H1 (cell line): ENCODE data around the gene STEAP1B. TPM values are rescaled to one million over a fixed set of nuclear protein-coding genes. Genes with fewer than 3 reads are reported as not detected.

Source experiments
- CTCF ChIA-PET: fragments of 300-600 bp; sonication (Branson Sonifier 250); formaldehyde crosslinking; loops from one replicate; lab custom pipeline; 2021; ENCODE audit not compliant: partially characterized antibody; lab: Charles Lee
- POLR2A ChIA-PET: fragments of 300-600 bp; sonication (Branson Sonifier 250); formaldehyde crosslinking; loops from one replicate; lab custom pipeline; 2021; ENCODE audit warnings: inconsistent platforms; ENCODE audit not compliant: partially characterized antibody; lab: Charles Lee
- DNase-seq, 2 experiments: peaks; one replicate each; pipeline versions ENCODE4 v3.0.0 to v3.0.0-alpha.2; 2010 to 2022; ENCODE audit warnings: low spot score in 2 of 2, low read depth in 1 of 2, mixed read lengths in 1 of 2
- FAIRE-seq: peaks from 2 replicates; lab custom pipeline; 2011; peaks lifted over from hg19 to GRCh38; lab: Jason Lieb, UNC
- H2AFZ ChIP-seq: 2 replicates; pipeline ENCODE4 v1.8.1; 2012; ENCODE audit warnings: low read length, inconsistent platforms
- H2AK5ac ChIP-seq: 2 replicates; pipeline ENCODE4 v1.6.1; 2013; ENCODE audit warnings: low read depth, low read length
- H2BK120ac ChIP-seq: replicated peaks from 2 replicates; pipeline ENCODE3; 2013; ENCODE audit warnings: low read depth, low read length, inconsistent platforms
- H2BK12ac ChIP-seq: 2 replicates; pipeline ENCODE4 v1.6.1; 2013; ENCODE audit warnings: low read depth, low read length
- H2BK15ac ChIP-seq: 2 replicates; pipeline ENCODE4 v1.6.1; 2013; ENCODE audit warnings: low read length
- H2BK20ac ChIP-seq: 2 replicates; pipeline ENCODE4 v1.6.1; 2013; ENCODE audit warnings: low read length
- H2BK5ac ChIP-seq: 2 replicates; pipeline ENCODE4 v1.6.1; 2013; ENCODE audit warnings: low read depth, low read length
- H3K14ac ChIP-seq: 2 replicates; pipeline ENCODE4 v1.6.1; 2013; ENCODE audit warnings: inconsistent platforms; ENCODE audit not compliant: insufficient read length
- H3K18ac ChIP-seq: 2 replicates; pipeline ENCODE4 v1.6.1; 2013; ENCODE audit warnings: low read length; ENCODE audit errors: extremely low read depth
- H3K23ac ChIP-seq: 2 replicates; pipeline ENCODE4 v1.6.1; 2013; ENCODE audit warnings: inconsistent platforms; ENCODE audit not compliant: insufficient read length
- H3K23me2 ChIP-seq: 2 replicates; pipeline ENCODE4 v1.6.1; 2013; ENCODE audit warnings: low read depth, low read length
- H3K27ac ChIP-seq: 2 replicates; pipeline ENCODE4 v1.6.1; 2011; ENCODE audit warnings: low read depth, low read length, inconsistent platforms
- H3K27me3 ChIP-seq, 4 experiments: replicated peaks in 1 of 4; 1 replicate in 1 of 4; 2 replicates in 3 of 4; pipeline versions ENCODE4 v1.6.1 to v1.8.1; 2011 to 2013; ENCODE audit warnings: low read length in 3 of 4, mild to moderate bottlenecking in 3 of 4, inconsistent platforms in 2 of 4, mixed read lengths in 2 of 4, moderate library complexity in 1 of 4; ENCODE audit not compliant: control insufficient read depth in 3 of 4, insufficient read depth in 3 of 4; ENCODE audit errors: extremely low read depth in 1 of 4
- H3K36me3 ChIP-seq, 4 experiments: 2 replicates each; pipeline versions ENCODE4 v1.6.1 to v1.8.1; 2011 to 2013; ENCODE audit warnings: mild to moderate bottlenecking in 4 of 4, low read length in 3 of 4, moderate library complexity in 2 of 4, control low read depth in 1 of 4, inconsistent platforms in 1 of 4; ENCODE audit not compliant: insufficient read depth in 4 of 4, control insufficient read depth in 2 of 4
- H3K4ac ChIP-seq: replicated peaks from 2 replicates; pipeline ENCODE3; 2013; ENCODE audit warnings: low read length, low read depth, mixed read lengths, inconsistent platforms; ENCODE audit not compliant: insufficient read length
- H3K4me1 ChIP-seq, 4 experiments: replicated peaks in 1 of 4; 1 replicate in 1 of 4; 2 replicates in 3 of 4; pipeline versions ENCODE4 v1.6.1 to v1.8.1; 2011 to 2013; ENCODE audit warnings: low read length in 3 of 4, inconsistent platforms in 2 of 4, mixed read lengths in 1 of 4; ENCODE audit not compliant: insufficient read depth in 4 of 4, control insufficient read depth in 3 of 4
- H3K4me2 ChIP-seq, 2 experiments: 2 replicates each; pipeline versions ENCODE4 v1.6.1 to v1.8.1; 2011 to 2013; ENCODE audit warnings: low read depth in 2 of 2, low read length in 2 of 2, control low read depth in 1 of 2, inconsistent platforms in 1 of 2, mild to moderate bottlenecking in 1 of 2; ENCODE audit not compliant: insufficient read depth in 1 of 2
- H3K4me3 ChIP-seq, 4 experiments: fragments of 200-600, 300-600 bp in 1 of 4; sonication (generic), shearing (Covaris generic), sonication (Bioruptor Twin) in 1 of 4; 2 replicates each; pipeline versions ENCODE4 v1.5.1 to v1.8.1; 2011 to 2016; ENCODE audit warnings: low read length in 4 of 4, low read depth in 3 of 4, control low read depth in 2 of 4, inconsistent platforms in 2 of 4, mild to moderate bottlenecking in 2 of 4, mixed read lengths in 1 of 4, moderate library complexity in 1 of 4; ENCODE audit not compliant: insufficient read depth in 2 of 4; ENCODE audit errors: extremely low read depth in 1 of 4
- H3K56ac ChIP-seq: replicated peaks from 2 replicates; pipeline ENCODE3; 2013; ENCODE audit warnings: low read depth, mild to moderate bottlenecking, mixed read lengths, low read length, inconsistent platforms; ENCODE audit not compliant: insufficient read length
- H3K79me1 ChIP-seq: 2 replicates; pipeline ENCODE4 v1.6.1; 2013; ENCODE audit warnings: low read depth, low read length, control low read depth
- H3K79me2 ChIP-seq, 2 experiments: 2 replicates each; pipeline versions ENCODE4 v1.6.1 to v1.8.1; 2012 to 2013; ENCODE audit warnings: low read length in 2 of 2, mild to moderate bottlenecking in 2 of 2, inconsistent platforms in 1 of 2; ENCODE audit not compliant: insufficient read depth in 2 of 2, control insufficient read depth in 1 of 2
- H3K9ac ChIP-seq, 4 experiments: replicated peaks in 1 of 4; 1 replicate in 1 of 4; 2 replicates in 3 of 4; pipeline versions ENCODE4 v1.6.1 to v1.8.1; 2011 to 2013; ENCODE audit warnings: low read depth in 3 of 4, low read length in 3 of 4, control low read depth in 2 of 4, mild to moderate bottlenecking in 2 of 4, moderate library complexity in 2 of 4, inconsistent platforms in 1 of 4; ENCODE audit errors: extremely low read depth in 1 of 4
- H3K9me3 ChIP-seq, 2 experiments: 2 replicates each; pipeline versions ENCODE4 v1.6.1 to v1.8.1; 2012 to 2013; ENCODE audit warnings: mild to moderate bottlenecking in 2 of 2, moderate library complexity in 2 of 2, control low read depth in 1 of 2, inconsistent platforms in 1 of 2, low read depth in 1 of 2, low read length in 1 of 2, mixed read lengths in 1 of 2; ENCODE audit not compliant: insufficient read depth in 2 of 2
- H4K20me1 ChIP-seq, 2 experiments: replicated peaks in 1 of 2; 2 replicates each; pipeline versions ENCODE3 to v1.8.1; 2011 to 2013; ENCODE audit warnings: inconsistent platforms in 2 of 2, low read length in 2 of 2, mild to moderate bottlenecking in 1 of 2; ENCODE audit not compliant: insufficient read depth in 2 of 2, control insufficient read depth in 1 of 2
- H4K5ac ChIP-seq: 2 replicates; pipeline ENCODE4 v1.6.1; 2013; ENCODE audit warnings: low read length, low read depth, mixed read lengths, inconsistent platforms; ENCODE audit not compliant: insufficient read length
- H4K8ac ChIP-seq: 2 replicates; pipeline ENCODE4 v1.8.0; 2013; ENCODE audit warnings: mild to moderate bottlenecking, moderate library complexity, low read length, inconsistent platforms; ENCODE audit not compliant: insufficient read depth; ENCODE audit errors: extremely low read depth
- H4K91ac ChIP-seq: replicated peaks from 2 replicates; pipeline ENCODE3; 2013; ENCODE audit warnings: low read length, mixed read lengths, inconsistent platforms; ENCODE audit not compliant: insufficient read length
- ATF3 ChIP-seq: IDR thresholded peaks from 2 replicates; pipeline ENCODE4 v1.6.1; 2011; ENCODE audit warnings: low read depth, mild to moderate bottlenecking, low read length; ENCODE audit not compliant: insufficient read depth
- CEBPB ChIP-seq: IDR thresholded peaks from 2 replicates; pipeline ENCODE4 v1.6.1; 2012; ENCODE audit warnings: low read depth, low read length
- YY1 ChIP-seq: IDR thresholded peaks from 2 replicates; pipeline ENCODE4 v1.6.1; 2011; ENCODE audit warnings: low read depth, mild to moderate bottlenecking, low read length
- WGBS, 2 experiments: shearing (Covaris generic) in 1 of 2; methylation state at CpG; one replicate each; pipeline versions ENCODE4 v1.1.6 to v1.1.7; 2013 to 2015; ENCODE audit warnings: low lambda C conversion rate in 2 of 2, mixed read lengths in 2 of 2, inconsistent platforms in 1 of 2, low coverage in 1 of 2, missing lambda C conversion rate in 1 of 2; ENCODE audit not compliant: insufficient replicate concordance in 2 of 2, insufficient coverage in 1 of 2, insufficient read length in 1 of 2; ENCODE audit errors: extremely low coverage in 1 of 2, missing lambda C conversion rate in 1 of 2; 5-methylcytosine and 5-hydroxymethylcytosine counted together
- polyA plus RNA-seq, 7 experiments: library from polyadenylated mRNA; depleted of rRNA in 3 of 7; stranded (reverse) in 5 of 7; unstranded in 2 of 7; fragments of >200 nt in 5 of 7; fragments of 200-250 nt in 2 of 7; gene quantifications; 1 replicate in 5 of 7; 2 replicates in 1 of 7; 4 replicates in 1 of 7; pipeline versions ENCODE4 v1.2.1 to v1.2.3, GENCODE V29; 2011 to 2013; ENCODE audit warnings: missing spikeins in 2 of 7, mixed read lengths in 2 of 7
- total RNA-seq: library from RNA; stranded (reverse); fragmentation: NEBNext Ultra II Directional; extraction: Animal tissue kit (Norgen Biotek cat#: 25700); gene quantifications from 2 replicates; pipeline ENCODE4 v1.2.1, GENCODE V29; 2021

The STEAP1B gene
- total and polyA plus RNA-seq, 2 of the 8 experiments (the other 6 are each of a cell fraction or from before 2014, with no cell fraction given): 5.4 to 8.7 TPM

- H3K79me1 ChIP-seq: no peaks in the 10 kb centered on the region
- H3K14ac ChIP-seq: no peak overlapping the region
- H2BK120ac ChIP-seq: no peak overlapping the region
- H4K91ac ChIP-seq: no peak overlapping the region
- no peak overlapping the region for H2BK12ac ChIP-seq
- no peak overlapping the region for H3K23ac ChIP-seq
- CTCF ChIA-PET: no interaction called here
- no peaks in the 10 kb centered on the region for H3K27me3 ChIP-seq
- H3K23me2 ChIP-seq: no peaks in the 10 kb centered on the region
- H3K4me3 ChIP-seq: no peak overlapping the region
- no peak overlapping the region for H3K18ac ChIP-seq
- H2BK5ac ChIP-seq: no peak overlapping the region
- TF ChIP-seq CEBPB (no peak), YY1 (no peak), ATF3 (no peak)
- no peak overlapping the region for H3K27ac ChIP-seq
- no peaks in the 10 kb centered on the region for H3K4me1 ChIP-seq
- H3K4ac ChIP-seq: no peak overlapping the region
- no peak for FAIRE-seq
- H3K36me3 ChIP-seq: no peaks in the 10 kb centered on the region
- POLR2A ChIA-PET: no interaction called here
- H3K9me3 ChIP-seq: no peaks in the 10 kb centered on the region
- no peak overlapping the region for H2AK5ac ChIP-seq
- H4K20me1 ChIP-seq: no peaks in the 10 kb centered on the region
- H3K4me2 ChIP-seq: no peak overlapping the region
- H3K56ac ChIP-seq: no peak overlapping the region
- H2BK20ac ChIP-seq: no peak overlapping the region
- no peak overlapping the region for H2AFZ ChIP-seq
- H4K5ac ChIP-seq: no peak overlapping the region
- no peak overlapping the region for H2BK15ac ChIP-seq
- 89% methylated on average over 4 of the region's 4 CpGs; no CpG with 5 or more reads in 1 of the 2 experiments for WGBS, 2 experiments
- DNase-seq: no peak
- H3K9ac ChIP-seq: no peak overlapping the region
- no peak overlapping the region for H4K8ac ChIP-seq
- no peaks in the 10 kb centered on the region for H3K79me2 ChIP-seq
Observed at GRCh38 chr7:22385326-22385725, 114.7 kb downstream of the STEAP1B start.
